Measurements from ENCODE around the gene RASIP1.
"Not testable (repeated sequence)": the region's sequence is repeated elsewhere in the genome, so short reads cannot be mapped to it uniquely, and the experiment has no call there.

The RASIP1 gene
- 0 to 0.57 (median 0.18) reads per million in 18 experiments for total RNA-seq

- no peak for DNase-seq
These were observed at the start of gene RASIP1 for GRCh38 chr19:48740164-48740972. TSS of gene RASIP1 (minus strand) at chr19:48740610. CDS start at chr19:48740282, 328 bp downstream.

- not testable (repeated sequence) for DNase-seq
These were observed 46.9 kb upstream of the RASIP1 start for GRCh38 chr19:48787331-48787730.

- DNase-seq, result not testable (repeated sequence)
These were observed 46.0 kb upstream of the RASIP1 start for GRCh38 chr19:48786422-48786821.

GRCh38 chr19:48784527-48784926 is 44.1 kb upstream of the RASIP1 start:
- DNase-seq, result peak in 1 of 2 donors; percentile 25

- peak; percentile 77 to 84 for DNase-seq
These were observed 40.4 kb upstream of the RASIP1 start for GRCh38 chr19:48780631-48781391.

GRCh38 chr19:48779636-48780035 is 39.2 kb upstream of the RASIP1 start:
- DNase-seq, result no peak

- DNase-seq, result no peak
These were observed 37.3 kb upstream of the RASIP1 start for GRCh38 chr19:48777720-48778119.

GRCh38 chr19:48777139-48777538 is 36.7 kb upstream of the RASIP1 start:
- DNase-seq, result no peak

GRCh38 chr19:48772503-48772953 is 32.1 kb upstream of the RASIP1 start:
- no peak for DNase-seq

GRCh38 chr19:48770734-48771472 is 30.5 kb upstream of the RASIP1 start:
- no peak for DNase-seq

GRCh38 chr19:48770266-48770665 is 29.9 kb upstream of the RASIP1 start:
- DNase-seq, result no peak

- DNase-seq, result peak; percentile 15 to 68
These were observed 28.7 kb upstream of the RASIP1 start for GRCh38 chr19:48768994-48769713.

- not testable (repeated sequence) for DNase-seq
These were observed 27.9 kb upstream of the RASIP1 start for GRCh38 chr19:48768171-48768753.

GRCh38 chr19:48765816-48766215 is 25.4 kb upstream of the RASIP1 start:
- not testable (repeated sequence) for DNase-seq

GRCh38 chr19:48760504-48761205 is 20.2 kb upstream of the RASIP1 start:
- peak in 1 of 2 donors; percentile 13 for DNase-seq

- DNase-seq, result no peak
These were observed 17.3 kb upstream of the RASIP1 start for GRCh38 chr19:48757741-48758144.

GRCh38 chr19:48757089-48757675 is 16.8 kb upstream of the RASIP1 start:
- no peak for DNase-seq

- DNase-seq, result no peak
These were observed 16.3 kb upstream of the RASIP1 start for GRCh38 chr19:48756686-48757085.

GRCh38 chr19:48756212-48756611 is 15.8 kb upstream of the RASIP1 start:
- DNase-seq, result no peak

- DNase-seq, result no peak
These were observed 15.4 kb upstream of the RASIP1 start for GRCh38 chr19:48755787-48756186.

All from inflammatory macrophage (primary cell).